GM18858 (cell line): Measurements from ENCODE around the gene NT5DC1.

Experiments used
- ATAC-seq: cut with Tn5 transposase; IDR thresholded peaks from one replicate; pipeline ENCODE4 v1.9.1; 2021; ENCODE audit not compliant: unreplicated experiment

Gene NT5DC1

GRCh38 chr6:116133453-116133852, 32.8 kb downstream of the NT5DC1 start:
- ATAC-seq = no peak

- no peak for ATAC-seq
Measured at GRCh38 chr6:116136373-116136772, 35.7 kb downstream of the NT5DC1 start.

GRCh38 chr6:116136933-116137340, 36.3 kb downstream of the NT5DC1 start:
- no peak for ATAC-seq

GRCh38 chr6:116139917-116140316, 39.3 kb downstream of the NT5DC1 start:
- ATAC-seq = no peak

- ATAC-seq = no peak
Measured at GRCh38 chr6:116144605-116145004, 44.0 kb downstream of the NT5DC1 start.

GRCh38 chr6:116145803-116146675, 45.4 kb downstream of the NT5DC1 start:
- no peak for ATAC-seq

- ATAC-seq = no peak
Measured at GRCh38 chr6:116152620-116153019, 52.0 kb downstream of the NT5DC1 start.

- ATAC-seq = no peak
Measured at GRCh38 chr6:116154887-116155286, 54.2 kb downstream of the NT5DC1 start.

- ATAC-seq = no peak
Measured at GRCh38 chr6:116156405-116157326, 56.0 kb downstream of the NT5DC1 start.

- ATAC-seq = no peak
Measured at GRCh38 chr6:116157391-116157790, 56.7 kb downstream of the NT5DC1 start.

GRCh38 chr6:116158641-116159040, 58.0 kb downstream of the NT5DC1 start:
- no peak for ATAC-seq

GRCh38 chr6:116159782-116160524, 59.3 kb downstream of the NT5DC1 start:
- peak; percentile 52 for ATAC-seq

GRCh38 chr6:116165596-116165995, 64.9 kb downstream of the NT5DC1 start:
- ATAC-seq = peak; percentile 62

GRCh38 chr6:116166369-116166768, 65.7 kb downstream of the NT5DC1 start:
- ATAC-seq = no peak

- ATAC-seq = no peak
Measured at GRCh38 chr6:116168148-116168547, 67.5 kb downstream of the NT5DC1 start.

GRCh38 chr6:116169880-116170279, 69.2 kb downstream of the NT5DC1 start:
- ATAC-seq = no peak

GRCh38 chr6:116170358-116171057, 69.9 kb downstream of the NT5DC1 start:
- ATAC-seq = no peak

- no peak for ATAC-seq
Measured at GRCh38 chr6:116173928-116174327, 73.3 kb downstream of the NT5DC1 start.

- no peak for ATAC-seq
Measured at GRCh38 chr6:116175344-116175743, 74.7 kb downstream of the NT5DC1 start.

GRCh38 chr6:116176596-116176995, 75.9 kb downstream of the NT5DC1 start:
- ATAC-seq = no peak
